HepG2 (cell line): ENCODE results near the gene SRRM1.

Source experiments
- NONO ChIP-seq, 2 experiments: fragments of 450-650 bp in 1 of 2; sonication (generic) in 1 of 2; formaldehyde crosslinking in 1 of 2; IDR thresholded peaks in 1 of 2; conservative IDR thresholded peaks in 1 of 2; 2 replicates each; pipeline versions ENCODE4 v1.6.1 to v1.8.0; 2017 to 2022; ENCODE audit warnings: mild to moderate bottlenecking in 1 of 2, missing genetic modification reagents in 1 of 2, moderate library complexity in 1 of 2
- POLR2A ChIP-seq, 2 experiments: IDR thresholded peaks; 2 replicates each; pipeline ENCODE4 v1.6.1; 2011; ENCODE audit warnings: low read depth in 2 of 2, low read length in 2 of 2, mild to moderate bottlenecking in 1 of 2, moderate library complexity in 1 of 2; ENCODE audit not compliant: insufficient read depth in 1 of 2
- TCF7L2 ChIP-seq: IDR thresholded peaks from 2 replicates; pipeline ENCODE4 v1.6.1; 2011; ENCODE audit warnings: mild to moderate bottlenecking, low read depth, low read length, moderate library complexity
- TF ChIP-seq, protein P1 (sequence below): sonication (generic); formaldehyde crosslinking; IDR thresholded peaks from 2 replicates; pipeline ENCODE4 v1.5.0; 2020; ENCODE audit warnings: mild to moderate bottlenecking, missing genetic modification reagents, moderate library complexity

DNA sequence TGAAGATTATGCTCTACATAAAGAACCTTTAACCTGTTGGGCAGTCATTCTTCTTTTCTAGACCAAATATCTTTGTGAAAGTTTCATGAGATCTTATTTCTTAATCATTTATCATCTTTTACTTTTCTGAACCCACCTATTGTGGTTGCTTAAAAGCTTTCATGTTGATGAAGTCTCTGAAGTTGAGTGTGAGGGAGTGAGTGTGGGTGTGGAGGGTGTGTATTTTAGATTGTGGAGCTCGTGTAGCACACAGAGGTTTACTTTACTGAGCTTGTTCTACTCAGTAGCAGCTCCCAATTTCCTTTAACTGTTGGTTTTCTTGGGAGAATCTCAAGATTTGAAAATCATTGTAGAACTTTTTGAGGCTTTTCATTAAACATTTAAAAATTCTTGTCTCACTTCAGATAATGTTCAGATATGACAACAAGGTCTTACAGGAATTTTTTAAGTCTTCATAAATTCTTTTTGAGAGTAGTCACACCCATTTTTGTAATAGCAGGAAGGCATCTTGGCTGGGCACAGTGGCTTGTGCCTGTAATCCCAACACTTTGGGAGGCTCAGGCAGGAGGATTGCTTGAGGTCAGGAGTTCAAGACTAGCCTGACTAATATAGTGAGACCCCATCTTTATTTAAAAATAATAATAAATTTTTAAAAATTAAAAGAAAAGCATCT is 17.0 kb downstream of the SRRM1 start:
- TF ChIP-seq, protein P1, sequence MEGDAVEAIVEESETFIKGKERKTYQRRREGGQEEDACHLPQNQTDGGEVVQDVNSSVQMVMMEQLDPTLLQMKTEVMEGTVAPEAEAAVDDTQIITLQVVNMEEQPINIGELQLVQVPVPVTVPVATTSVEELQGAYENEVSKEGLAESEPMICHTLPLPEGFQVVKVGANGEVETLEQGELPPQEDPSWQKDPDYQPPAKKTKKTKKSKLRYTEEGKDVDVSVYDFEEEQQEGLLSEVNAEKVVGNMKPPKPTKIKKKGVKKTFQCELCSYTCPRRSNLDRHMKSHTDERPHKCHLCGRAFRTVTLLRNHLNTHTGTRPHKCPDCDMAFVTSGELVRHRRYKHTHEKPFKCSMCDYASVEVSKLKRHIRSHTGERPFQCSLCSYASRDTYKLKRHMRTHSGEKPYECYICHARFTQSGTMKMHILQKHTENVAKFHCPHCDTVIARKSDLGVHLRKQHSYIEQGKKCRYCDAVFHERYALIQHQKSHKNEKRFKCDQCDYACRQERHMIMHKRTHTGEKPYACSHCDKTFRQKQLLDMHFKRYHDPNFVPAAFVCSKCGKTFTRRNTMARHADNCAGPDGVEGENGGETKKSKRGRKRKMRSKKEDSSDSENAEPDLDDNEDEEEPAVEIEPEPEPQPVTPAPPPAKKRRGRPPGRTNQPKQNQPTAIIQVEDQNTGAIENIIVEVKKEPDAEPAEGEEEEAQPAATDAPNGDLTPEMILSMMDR (CRISPR knock-in tag) = no peak
- no peak for TF ChIP-seq NONO (IDR thresholded peaks at IDR 0.05)
- no peak for TF ChIP-seq NONO (CRISPR knock-in tag; conservative IDR thresholded peaks at IDR 0.05)
- TF ChIP-seq TCF7L2 = no peak
- no peak for TF ChIP-seq POLR2A (IDR thresholded peaks at IDR 0.05; ENCODE audit: insufficient read depth in 1 of 2, low read depth in 2 of 2, low read length in 2 of 2)
